ENCODE results near the gene ST6GALNAC1.

- TF ChIP-seq JUN (IDR thresholded peaks at IDR 0.05; ENCODE audit: borderline replicate concordance, insufficient read depth, insufficient read length, low read depth) = no peak
- no peak for TF ChIP-seq FOS (IDR thresholded peaks at IDR 0.05; ENCODE audit: borderline replicate concordance, insufficient read depth, low read length)
- no peak for TF ChIP-seq POLR2A (IDR thresholded peaks at IDR 0.05; ENCODE audit: low read depth, low read length)
- TF ChIP-seq EZH2 (IDR thresholded peaks at IDR 0.05; ENCODE audit: borderline replicate concordance, low read depth, low read length, severe bottlenecking) = no peak
These were observed 16.5 kb upstream of the ST6GALNAC1 start for GRCh38 chr17:76659928-76660655.

Measured in endothelial cell of umbilical vein (primary cell).